ES-I3 (cell line): ENCODE data around the gene TMC4.
A peak's percentile ranks its signal among the peaks of the same experiment; 100 is the strongest.

Experiments used
- H3K36me3 ChIP-seq: 2 replicates; pipeline ENCODE4 v1.6.1; 2013; ENCODE audit warnings: mild to moderate bottlenecking, low read length, control low read depth, moderate library complexity; ENCODE audit not compliant: insufficient read depth
- H3K4me1 ChIP-seq: 2 replicates; pipeline ENCODE4 v1.6.1; 2013; ENCODE audit warnings: mild to moderate bottlenecking, control low read depth, low read length; ENCODE audit not compliant: insufficient read depth
- H3K9ac ChIP-seq: 2 replicates; pipeline ENCODE4 v1.6.1; 2013; ENCODE audit warnings: low read depth, mild to moderate bottlenecking, low read length, moderate library complexity
- H3K9me3 ChIP-seq: 2 replicates; pipeline ENCODE4 v1.6.1; 2013; ENCODE audit warnings: mild to moderate bottlenecking, low read length, moderate library complexity; ENCODE audit not compliant: control insufficient read depth, insufficient read depth

The TMC4 gene

DNA sequence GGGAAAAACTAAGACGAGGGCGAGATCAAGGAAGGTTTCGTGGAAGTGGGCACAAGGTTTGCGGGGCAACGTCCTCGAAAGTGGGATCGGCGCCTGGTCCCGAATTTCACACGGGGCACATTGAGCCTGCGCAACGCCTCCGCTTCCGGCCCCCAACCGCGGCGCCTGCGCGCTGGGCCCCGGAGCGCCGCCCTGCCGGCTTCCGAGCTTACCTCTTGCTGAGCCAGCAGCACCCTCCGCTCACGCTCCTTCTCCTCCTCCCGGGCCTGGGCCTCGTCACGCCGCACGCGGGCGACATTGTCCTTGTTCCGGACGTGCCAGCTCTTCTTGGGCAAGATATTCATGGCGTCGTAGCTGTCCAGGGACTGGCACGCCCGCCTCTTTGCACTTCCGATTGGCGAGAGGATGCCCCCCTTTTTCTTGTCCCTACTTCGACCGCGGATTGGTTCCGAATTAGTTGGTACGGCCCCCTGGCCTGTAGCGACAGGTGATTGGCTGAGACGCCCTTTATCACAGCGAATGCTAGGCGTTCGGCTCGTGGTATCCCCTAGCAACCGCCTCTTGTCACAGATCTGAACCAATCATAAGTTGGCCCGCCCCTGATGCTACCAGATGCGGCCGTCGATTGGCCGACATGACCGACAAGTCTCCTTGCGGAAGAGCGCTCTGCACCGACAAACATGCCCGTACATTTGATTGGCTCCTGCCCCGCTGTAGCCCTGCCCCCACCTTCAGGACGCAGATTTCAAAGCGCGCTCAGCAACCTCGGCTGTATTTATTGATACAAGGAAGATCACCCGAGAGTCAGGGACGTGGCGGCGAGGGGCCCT is 13.4 kb downstream of the TMC4 start, which contains the start of gene LENG1:
Gene LENG1, minus strand, starts transcription at position 370 of the 830 bp plus-strand sequence. Its CDS starts 26 bp downstream, at position 344.
- Histone ChIP-seq H3K9me3 (no peaks in the 10 kb centered on the region), H3K9ac (peak within 1 kb of the TSS; percentile 89), H3K4me1 (peaks cover 3% of the 10 kb centered on the region), H3K36me3 (no peaks in the 10 kb centered on the region)

DNA sequence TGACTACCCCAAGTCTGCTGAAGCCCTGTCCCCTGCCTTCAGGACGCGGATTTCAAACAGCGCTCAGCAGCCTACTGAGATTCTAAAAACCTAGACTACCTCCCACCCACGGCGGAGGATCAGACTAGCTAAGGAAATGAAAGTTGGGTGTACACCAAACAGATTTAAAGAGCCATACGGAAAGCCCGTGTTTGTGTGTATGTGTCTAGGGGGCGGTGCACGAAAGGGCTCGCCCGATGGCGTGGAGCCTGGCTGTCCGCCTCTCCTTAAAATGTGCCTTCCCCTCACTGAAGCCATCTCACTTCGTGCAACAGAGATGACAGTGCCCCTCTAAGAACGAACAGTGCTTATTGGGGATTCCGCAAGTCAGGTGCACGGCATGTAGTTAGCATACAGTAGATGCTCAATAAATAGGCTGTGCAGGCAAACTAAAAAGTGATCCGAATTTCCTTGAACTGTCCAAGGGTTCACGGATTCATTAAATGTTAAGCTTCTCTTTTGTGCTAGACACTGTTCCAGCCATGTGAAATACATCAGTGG is 14.1 kb downstream of the TMC4 start:
- H3K4me1 ChIP-seq, result peaks cover 3% of the 10 kb centered on the region
- H3K9ac ChIP-seq, result peak overlapping the region; percentile 89

GRCh38 chr19:54156953-54157352 is 16.0 kb downstream of the TMC4 start:
- H3K9me3 ChIP-seq, result no peaks in the 10 kb centered on the region
- H3K4me1 ChIP-seq, result peaks cover 3% of the 10 kb centered on the region
- H3K36me3 ChIP-seq, result no peaks in the 10 kb centered on the region; the same call in 1 of the 2 replicates
- no peak overlapping the region for H3K9ac ChIP-seq

More for the DNA sequence above, 14.1 kb downstream of the TMC4 start:
- Histone ChIP-seq H3K9me3 (no peaks in the 10 kb centered on the region), H3K36me3 (no peaks in the 10 kb centered on the region)

DNA sequence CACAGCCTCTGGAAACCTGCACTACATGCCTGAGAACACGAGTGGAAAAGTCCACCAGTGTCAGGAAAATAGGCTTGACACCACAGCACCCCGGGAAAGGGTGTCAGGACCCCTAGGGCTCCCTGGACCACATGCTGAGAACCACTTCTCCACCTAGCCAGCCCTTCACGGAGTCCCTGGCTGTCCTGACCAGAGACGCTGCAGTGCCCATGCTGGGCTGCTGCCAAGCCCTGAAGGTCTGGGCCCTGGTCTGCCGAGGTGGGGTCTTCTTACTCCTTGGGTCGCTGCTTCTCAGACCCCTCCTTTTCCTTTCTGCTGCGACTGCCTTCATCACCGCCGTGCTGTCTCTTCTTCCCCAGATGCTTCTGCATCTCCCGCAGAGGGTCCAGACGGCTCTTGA is 16.5 kb downstream of the TMC4 start:
- no peaks in the 10 kb centered on the region; the same call in 1 of the 2 replicates for H3K36me3 ChIP-seq

DNA sequence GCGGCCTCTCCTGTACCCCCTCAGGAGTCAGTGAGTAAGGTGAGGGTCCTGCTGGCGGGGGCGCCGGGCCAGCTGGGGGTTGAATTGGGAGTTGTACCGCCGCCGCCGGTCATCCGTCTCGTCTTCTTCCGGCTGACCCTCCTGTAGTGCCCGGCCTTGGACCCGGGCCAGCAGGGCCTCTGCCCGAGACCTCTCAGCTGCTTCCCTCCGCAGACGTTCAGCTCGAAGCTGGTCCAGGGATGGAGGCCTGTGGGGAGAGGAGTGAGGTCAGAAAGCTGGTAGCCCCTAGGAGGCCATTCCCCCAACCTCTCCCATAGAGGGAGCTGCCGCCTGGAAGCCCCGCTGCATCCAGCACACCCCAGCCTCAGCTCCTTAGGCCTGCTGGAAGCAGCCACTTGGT is 17.3 kb downstream of the TMC4 start:
- Histone ChIP-seq H3K4me1 (no peaks in the 10 kb centered on the region), H3K9ac (no peak overlapping the region), H3K9me3 (no peaks in the 10 kb centered on the region), H3K36me3 (no peaks in the 10 kb centered on the region; the same call in 1 of the 2 replicates)

More for the DNA sequence above, 16.5 kb downstream of the TMC4 start:
- H3K4me1 ChIP-seq, result no peaks in the 10 kb centered on the region
- H3K9ac ChIP-seq, result no peak overlapping the region
- H3K9me3 ChIP-seq, result no peaks in the 10 kb centered on the region

GRCh38 chr19:54154603-54155345 is 18.2 kb downstream of the TMC4 start:
- Histone ChIP-seq H3K36me3 (no peaks in the 10 kb centered on the region; the same call in 1 of the 2 replicates), H3K4me1 (no peaks in the 10 kb centered on the region), H3K9me3 (no peaks in the 10 kb centered on the region), H3K9ac (no peak overlapping the region)

- Histone ChIP-seq H3K9me3 (no peaks in the 10 kb centered on the region), H3K36me3 (peaks cover 7% of the 10 kb centered on the region), H3K9ac (no peak overlapping the region), H3K4me1 (no peaks in the 10 kb centered on the region)
These were observed 19.1 kb downstream of the TMC4 start for GRCh38 chr19:54153731-54154326.

DNA sequence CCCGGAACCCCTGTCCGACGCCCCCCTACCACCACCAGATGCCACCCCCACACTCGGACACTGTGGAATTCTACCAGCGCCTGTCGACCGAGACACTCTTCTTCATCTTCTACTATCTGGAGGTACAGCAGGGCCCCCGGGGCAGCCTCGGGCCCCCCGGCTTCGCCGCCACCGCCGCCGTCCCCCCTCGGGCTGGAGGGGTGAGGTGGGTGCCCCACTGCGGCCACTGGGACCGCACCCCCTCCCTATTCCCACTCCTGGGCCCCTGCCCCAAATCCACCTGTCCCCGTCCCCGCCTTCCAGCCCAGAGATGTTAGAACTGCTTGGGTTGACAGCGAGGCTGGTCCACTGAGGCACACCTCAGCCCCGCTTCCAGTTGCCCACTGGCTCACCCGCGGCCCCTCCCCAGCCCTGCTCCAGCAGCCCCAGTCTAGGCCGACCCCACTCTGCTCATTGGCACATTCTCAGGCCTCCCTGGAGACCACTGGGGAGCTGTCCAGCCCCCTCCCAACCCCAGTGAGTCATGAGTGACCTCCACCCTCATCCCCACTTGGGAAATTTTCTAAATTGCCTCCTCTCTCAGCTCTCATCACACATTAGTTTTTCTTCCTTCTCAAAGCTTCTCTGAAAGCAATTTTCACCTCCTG is 20.0 kb downstream of the TMC4 start:
- no peak overlapping the region for H3K9ac ChIP-seq
- H3K9me3 ChIP-seq, result no peaks in the 10 kb centered on the region
- no peaks in the 10 kb centered on the region for H3K4me1 ChIP-seq
- peaks cover 8% of the 10 kb centered on the region for H3K36me3 ChIP-seq

GRCh38 chr19:54152267-54152666 is 20.7 kb downstream of the TMC4 start:
- Histone ChIP-seq H3K9ac (no peak overlapping the region), H3K36me3 (peaks cover 8% of the 10 kb centered on the region), H3K9me3 (no peaks in the 10 kb centered on the region), H3K4me1 (no peaks in the 10 kb centered on the region)

DNA sequence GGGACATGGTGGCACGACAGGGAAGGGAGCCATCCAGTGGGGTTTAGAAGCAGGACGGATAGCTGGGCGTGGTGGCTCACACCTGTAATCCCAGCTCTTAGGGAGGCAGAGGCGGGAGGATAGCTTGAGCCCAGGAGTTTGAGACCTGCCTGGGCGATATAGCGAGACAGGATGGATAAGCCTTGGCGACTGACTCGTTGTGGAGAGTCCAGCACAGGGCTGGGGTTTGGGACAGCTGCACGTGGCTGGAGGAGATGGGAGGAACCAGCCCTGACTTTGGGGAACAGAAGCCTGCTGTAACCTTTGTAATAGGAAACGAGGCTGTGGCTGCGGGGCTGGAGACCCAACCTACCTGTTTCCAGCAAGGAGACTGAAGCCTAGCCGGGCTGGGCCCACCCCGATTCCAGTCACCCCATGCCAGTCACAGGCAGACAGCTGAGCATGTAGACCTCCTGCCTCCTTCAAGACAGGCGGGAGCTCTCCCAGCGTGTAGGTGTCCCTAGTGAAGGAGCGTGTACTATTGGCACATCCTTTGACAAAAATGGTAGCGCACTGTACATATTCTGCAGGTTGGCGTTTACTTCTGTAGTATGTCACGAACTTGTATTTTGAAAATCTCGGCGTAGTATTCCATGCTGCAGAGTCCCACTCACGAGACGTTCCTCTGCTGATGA is 21.5 kb downstream of the TMC4 start:
- no peaks in the 10 kb centered on the region for H3K9me3 ChIP-seq
- H3K4me1 ChIP-seq, result no peaks in the 10 kb centered on the region
- no peak overlapping the region for H3K9ac ChIP-seq
- peaks cover 8% of the 10 kb centered on the region for H3K36me3 ChIP-seq

DNA sequence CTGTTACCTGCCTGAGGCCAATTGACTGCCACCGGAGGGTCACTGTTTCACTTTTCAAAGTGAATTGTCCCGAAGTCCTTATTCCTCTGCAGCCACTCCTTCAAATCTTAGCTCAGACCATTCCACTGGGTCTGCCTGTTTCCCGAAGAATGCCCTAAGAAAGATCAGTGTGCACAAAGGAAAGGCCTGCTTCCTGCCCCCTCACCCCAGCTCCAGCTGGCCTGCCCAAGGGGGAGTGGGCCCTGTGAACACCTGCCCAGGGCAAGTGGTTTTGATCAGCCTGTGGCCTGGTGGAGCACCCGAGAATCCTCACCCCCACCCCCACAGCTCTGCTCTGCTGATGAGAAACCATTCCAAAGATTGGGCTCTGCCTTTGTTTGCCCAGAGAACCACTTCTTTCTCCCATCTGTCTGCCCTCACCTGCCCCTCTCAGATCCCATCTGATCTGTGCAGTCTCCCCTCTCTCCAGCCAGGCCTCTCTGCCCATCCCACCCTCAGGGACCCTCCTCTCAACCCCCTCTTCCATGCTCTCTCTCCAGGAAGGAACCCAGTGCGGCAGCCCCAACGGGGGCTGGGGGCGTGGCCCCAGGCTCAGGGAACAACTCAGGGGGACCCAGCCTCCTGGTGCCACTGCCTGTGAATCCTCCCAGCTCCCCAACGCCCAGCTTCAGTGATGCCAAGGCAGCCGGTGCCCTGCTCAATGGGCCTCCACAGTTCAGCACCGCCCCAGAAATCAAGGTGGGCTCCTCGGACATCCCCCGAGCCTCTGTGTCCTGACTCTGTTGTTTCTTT is 23.7 kb downstream of the TMC4 start:
- no peaks in the 10 kb centered on the region for H3K4me1 ChIP-seq
- H3K9me3 ChIP-seq, result no peaks in the 10 kb centered on the region
- peaks cover 22% of the 10 kb centered on the region for H3K36me3 ChIP-seq
- no peak overlapping the region for H3K9ac ChIP-seq

GRCh38 chr19:54148158-54148557 is 24.8 kb downstream of the TMC4 start:
- Histone ChIP-seq H3K9ac (no peak overlapping the region), H3K36me3 (peaks cover 31% of the 10 kb centered on the region), H3K4me1 (no peaks in the 10 kb centered on the region), H3K9me3 (no peaks in the 10 kb centered on the region)

DNA sequence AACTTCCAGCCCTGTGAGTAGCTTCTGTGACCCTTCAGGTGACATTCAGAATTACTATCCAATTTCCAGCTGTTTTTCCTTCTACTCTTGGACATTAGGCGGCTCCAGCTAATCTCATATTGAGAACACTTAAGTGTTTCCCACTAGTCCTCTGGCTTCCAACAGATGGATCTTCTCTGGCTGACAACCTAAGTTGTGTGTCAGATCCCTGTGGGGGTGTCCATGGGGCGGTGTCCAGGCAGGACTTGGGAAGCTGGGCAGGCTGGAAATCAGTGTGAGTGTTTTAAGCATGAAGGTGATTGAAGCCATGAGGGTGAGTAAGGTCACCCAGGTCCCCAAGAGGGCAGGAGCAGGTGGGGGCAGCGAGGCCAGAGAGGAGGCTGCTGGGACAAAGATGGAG is 25.3 kb downstream of the TMC4 start:
- Histone ChIP-seq H3K9ac (no peak overlapping the region), H3K36me3 (peaks cover 35% of the 10 kb centered on the region), H3K4me1 (no peaks in the 10 kb centered on the region), H3K9me3 (no peaks in the 10 kb centered on the region)
